ENCODE data around the gene RETNLB.

The RETNLB gene

GRCh38 chr3:108779496-108779895, 22.3 kb upstream of the RETNLB start:
- no peaks in the 10 kb centered on the region for H3K36me3 ChIP-seq
- H3K4me1 ChIP-seq, result no peaks in the 10 kb centered on the region
- peaks cover 7% of the 10 kb centered on the region; the same call in 1 of the 2 replicates for H3K27me3 ChIP-seq
- no peak overlapping the region for H3K4me3 ChIP-seq (ENCODE audit: low read depth, low read length)
- no peak for DNase-seq
- TF ChIP-seq, protein P1, sequence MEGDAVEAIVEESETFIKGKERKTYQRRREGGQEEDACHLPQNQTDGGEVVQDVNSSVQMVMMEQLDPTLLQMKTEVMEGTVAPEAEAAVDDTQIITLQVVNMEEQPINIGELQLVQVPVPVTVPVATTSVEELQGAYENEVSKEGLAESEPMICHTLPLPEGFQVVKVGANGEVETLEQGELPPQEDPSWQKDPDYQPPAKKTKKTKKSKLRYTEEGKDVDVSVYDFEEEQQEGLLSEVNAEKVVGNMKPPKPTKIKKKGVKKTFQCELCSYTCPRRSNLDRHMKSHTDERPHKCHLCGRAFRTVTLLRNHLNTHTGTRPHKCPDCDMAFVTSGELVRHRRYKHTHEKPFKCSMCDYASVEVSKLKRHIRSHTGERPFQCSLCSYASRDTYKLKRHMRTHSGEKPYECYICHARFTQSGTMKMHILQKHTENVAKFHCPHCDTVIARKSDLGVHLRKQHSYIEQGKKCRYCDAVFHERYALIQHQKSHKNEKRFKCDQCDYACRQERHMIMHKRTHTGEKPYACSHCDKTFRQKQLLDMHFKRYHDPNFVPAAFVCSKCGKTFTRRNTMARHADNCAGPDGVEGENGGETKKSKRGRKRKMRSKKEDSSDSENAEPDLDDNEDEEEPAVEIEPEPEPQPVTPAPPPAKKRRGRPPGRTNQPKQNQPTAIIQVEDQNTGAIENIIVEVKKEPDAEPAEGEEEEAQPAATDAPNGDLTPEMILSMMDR (IDR thresholded peaks at IDR 0.05; ENCODE audit: low read depth, low read length), result no peak
- H3K9me3 ChIP-seq, result no peaks in the 10 kb centered on the region

- Histone ChIP-seq H3K9me3 (no peaks in the 10 kb centered on the region), H3K36me3 (no peaks in the 10 kb centered on the region), H3K4me1 (no peaks in the 10 kb centered on the region), H3K4me3 (ENCODE audit: low read depth, low read length) (no peak overlapping the region), H3K27me3 (peaks cover 4% of the 10 kb centered on the region; the same call in 1 of the 2 replicates)
- TF ChIP-seq, protein P1 (IDR thresholded peaks at IDR 0.05; ENCODE audit: low read depth, low read length), result no peak
- no peak for DNase-seq
These were observed 18.4 kb upstream of the RETNLB start for GRCh38 chr3:108775649-108776048.

GRCh38 chr3:108767253-108767652, 10.0 kb upstream of the RETNLB start:
- Histone ChIP-seq H3K27me3 (peaks cover 5% of the 10 kb centered on the region; the same call in 1 of the 2 replicates), H3K36me3 (no peaks in the 10 kb centered on the region), H3K9me3 (no peaks in the 10 kb centered on the region), H3K4me1 (no peaks in the 10 kb centered on the region), H3K4me3 (ENCODE audit: low read depth, low read length) (no peak overlapping the region)
- no peak for DNase-seq
- TF ChIP-seq, protein P1 (IDR thresholded peaks at IDR 0.05; ENCODE audit: low read depth, low read length), result no peak

DNA sequence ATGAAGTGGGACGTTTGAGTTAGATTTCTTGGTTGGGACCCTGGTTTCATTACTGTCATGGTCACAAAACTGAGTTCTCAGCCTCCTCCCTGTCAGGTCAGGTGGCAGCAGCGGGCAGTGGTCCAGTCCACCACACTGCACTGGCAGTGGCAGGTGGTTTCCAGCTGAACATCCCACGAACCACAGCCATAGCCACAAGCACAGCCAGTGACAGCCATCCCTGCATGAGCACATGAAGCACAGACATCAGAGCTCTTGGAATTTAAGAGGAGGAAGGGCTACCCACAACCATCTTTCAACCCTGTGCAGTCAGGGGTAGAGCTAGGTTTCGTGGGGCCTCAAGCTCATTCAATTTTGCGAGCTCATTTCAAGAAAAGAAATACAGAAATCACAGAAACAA, 1.5 kb downstream of the RETNLB start:
- no peaks in the 10 kb centered on the region for H3K36me3 ChIP-seq
- no peaks in the 10 kb centered on the region for H3K27me3 ChIP-seq
- H3K9me3 ChIP-seq, result no peaks in the 10 kb centered on the region
- TF ChIP-seq, protein P1 (IDR thresholded peaks at IDR 0.05; ENCODE audit: low read depth, low read length), result no peak
- H3K4me1 ChIP-seq, result no peaks in the 10 kb centered on the region
- no peak for DNase-seq
- no peak overlapping the region for H3K4me3 ChIP-seq (ENCODE audit: low read depth, low read length)

GRCh38 chr3:108744762-108745161, 12.4 kb downstream of the RETNLB start:
- no peak overlapping the region for H3K4me3 ChIP-seq (ENCODE audit: low read depth, low read length)
- no peaks in the 10 kb centered on the region for H3K36me3 ChIP-seq
- H3K9me3 ChIP-seq, result no peaks in the 10 kb centered on the region
- no peak for DNase-seq
- TF ChIP-seq, protein P1 (IDR thresholded peaks at IDR 0.05; ENCODE audit: low read depth, low read length), result no peak
- H3K4me1 ChIP-seq, result no peaks in the 10 kb centered on the region
- no peaks in the 10 kb centered on the region for H3K27me3 ChIP-seq

- H3K4me3 ChIP-seq (ENCODE audit: low read depth, low read length), result no peak overlapping the region
- no peaks in the 10 kb centered on the region for H3K9me3 ChIP-seq
- no peaks in the 10 kb centered on the region for H3K36me3 ChIP-seq
- H3K4me1 ChIP-seq, result no peaks in the 10 kb centered on the region
- TF ChIP-seq, protein P1 (IDR thresholded peaks at IDR 0.05; ENCODE audit: low read depth, low read length), result no peak
- peaks cover 2% of the 10 kb centered on the region for H3K27me3 ChIP-seq
- no peak for DNase-seq
These were observed 14.3 kb downstream of the RETNLB start for GRCh38 chr3:108742929-108743328.
